Amygdala (tissue), 56 donors: ENCODE measurements around the gene CSMD2.

Experiments used
- DNase-seq, 56 donors: peaks; one replicate each; lab custom pipeline; 2025; lab: John Stamatoyannopoulos, UW

The CSMD2 gene

GRCh38 chr1:33792216-33792615, 372.8 kb downstream of the CSMD2 start:
- no peak for DNase-seq

- no peak for DNase-seq
Measured at GRCh38 chr1:33791251-33791650, 373.8 kb downstream of the CSMD2 start.

- no peak for DNase-seq
Measured at GRCh38 chr1:33790577-33790976, 374.5 kb downstream of the CSMD2 start.

GRCh38 chr1:33784876-33785275, 380.2 kb downstream of the CSMD2 start:
- no peak for DNase-seq

GRCh38 chr1:33782776-33783175, 382.3 kb downstream of the CSMD2 start:
- no peak for DNase-seq

- DNase-seq: no peak
Measured at GRCh38 chr1:33781652-33782051, 383.4 kb downstream of the CSMD2 start.

GRCh38 chr1:33777337-33777736, 387.7 kb downstream of the CSMD2 start:
- no peak for DNase-seq

- DNase-seq: no peak
Measured at GRCh38 chr1:33768821-33769220, 396.2 kb downstream of the CSMD2 start.

GRCh38 chr1:33768106-33768505, 396.9 kb downstream of the CSMD2 start:
- DNase-seq: peak in 7 of 56 donors; percentile 1 to 23 (median 2)

GRCh38 chr1:33764149-33764548, 400.9 kb downstream of the CSMD2 start:
- DNase-seq: no peak

- no peak for DNase-seq
Measured at GRCh38 chr1:33763406-33763805, 401.6 kb downstream of the CSMD2 start.

GRCh38 chr1:33762962-33763361, 402.1 kb downstream of the CSMD2 start:
- no peak for DNase-seq

- no peak for DNase-seq
Measured at GRCh38 chr1:33762109-33762830, 402.8 kb downstream of the CSMD2 start.

- no peak for DNase-seq
Measured at GRCh38 chr1:33758698-33759097, 406.3 kb downstream of the CSMD2 start.

GRCh38 chr1:33753087-33753856, 411.8 kb downstream of the CSMD2 start:
- no peak for DNase-seq

GRCh38 chr1:33745942-33746341, 419.1 kb downstream of the CSMD2 start:
- no peak for DNase-seq

GRCh38 chr1:33743221-33743998, 421.6 kb downstream of the CSMD2 start:
- no peak for DNase-seq

- no peak for DNase-seq
Measured at GRCh38 chr1:33742663-33743062, 422.4 kb downstream of the CSMD2 start.

GRCh38 chr1:33741749-33742148, 423.3 kb downstream of the CSMD2 start:
- no peak for DNase-seq

- no peak for DNase-seq
Measured at GRCh38 chr1:33740040-33740744, 424.8 kb downstream of the CSMD2 start.

GRCh38 chr1:33738976-33739375, 426.1 kb downstream of the CSMD2 start:
- DNase-seq: no peak
